ENCODE data around the gene LRP10. TPM values are rescaled to one million over a fixed set of nuclear protein-coding genes. Genes with fewer than 3 reads are reported as not detected.
A peak's percentile ranks its signal among the peaks of the same experiment; 100 is the strongest.

LRP10 gene
- total RNA-seq, 1 donor from 2014 or later, result 43.1 TPM

DNA sequence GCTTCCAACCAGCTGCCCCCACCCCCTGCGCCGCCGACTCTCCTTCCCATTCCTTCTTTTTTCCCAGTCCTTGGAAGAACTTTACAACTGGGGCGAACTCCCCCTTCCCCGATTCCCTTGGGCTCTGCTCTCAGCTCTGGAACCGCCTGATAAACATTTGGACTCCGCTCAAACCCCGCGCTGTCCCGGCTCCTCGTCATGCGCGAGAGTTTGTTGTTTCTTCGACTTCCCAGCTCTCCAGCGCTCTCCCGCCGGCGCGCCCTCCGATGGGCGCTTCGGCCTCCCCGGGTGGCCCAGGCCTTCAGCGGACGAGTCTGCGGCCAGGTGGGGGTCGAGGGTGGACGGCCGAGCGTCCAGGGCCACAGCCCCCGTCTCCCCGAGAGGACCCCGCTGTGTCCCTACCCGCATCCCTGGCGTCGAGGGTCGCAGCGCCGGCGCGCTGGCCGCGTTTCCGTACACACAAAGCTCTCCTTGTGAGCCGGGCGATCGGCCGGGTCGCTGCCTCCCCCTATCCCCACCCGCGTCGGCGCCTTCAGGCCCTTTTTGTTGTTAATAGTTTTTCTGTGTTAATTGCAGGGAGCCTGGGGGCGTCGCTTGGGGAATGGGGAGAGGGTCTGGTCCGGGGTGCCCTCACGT, 34.3 kb upstream of the LRP10 start:
- Mint-ChIP-seq H3K9me3 (ENCODE audit: low read depth) (no peaks in the 10 kb centered on the region), H3K4me1 (ENCODE audit: low read depth) (peaks cover 22% of the 10 kb centered on the region), H3K27me3 (no peaks in the 10 kb centered on the region), H3K4me3 (ENCODE audit: low read depth) (peak overlapping the region; percentile 100), H3K36me3 (ENCODE audit: insufficient read depth) (peaks cover 4% of the 10 kb centered on the region), H3K27ac (peak overlapping the region; percentile 99)
- peak; percentile 42 for DNase-seq (ENCODE audit: low spot score, unreplicated experiment)
- TF ChIP-seq, protein P1, sequence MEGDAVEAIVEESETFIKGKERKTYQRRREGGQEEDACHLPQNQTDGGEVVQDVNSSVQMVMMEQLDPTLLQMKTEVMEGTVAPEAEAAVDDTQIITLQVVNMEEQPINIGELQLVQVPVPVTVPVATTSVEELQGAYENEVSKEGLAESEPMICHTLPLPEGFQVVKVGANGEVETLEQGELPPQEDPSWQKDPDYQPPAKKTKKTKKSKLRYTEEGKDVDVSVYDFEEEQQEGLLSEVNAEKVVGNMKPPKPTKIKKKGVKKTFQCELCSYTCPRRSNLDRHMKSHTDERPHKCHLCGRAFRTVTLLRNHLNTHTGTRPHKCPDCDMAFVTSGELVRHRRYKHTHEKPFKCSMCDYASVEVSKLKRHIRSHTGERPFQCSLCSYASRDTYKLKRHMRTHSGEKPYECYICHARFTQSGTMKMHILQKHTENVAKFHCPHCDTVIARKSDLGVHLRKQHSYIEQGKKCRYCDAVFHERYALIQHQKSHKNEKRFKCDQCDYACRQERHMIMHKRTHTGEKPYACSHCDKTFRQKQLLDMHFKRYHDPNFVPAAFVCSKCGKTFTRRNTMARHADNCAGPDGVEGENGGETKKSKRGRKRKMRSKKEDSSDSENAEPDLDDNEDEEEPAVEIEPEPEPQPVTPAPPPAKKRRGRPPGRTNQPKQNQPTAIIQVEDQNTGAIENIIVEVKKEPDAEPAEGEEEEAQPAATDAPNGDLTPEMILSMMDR (IDR thresholded peaks at IDR 0.05; ENCODE audit: unreplicated experiment), result no peak

DNA sequence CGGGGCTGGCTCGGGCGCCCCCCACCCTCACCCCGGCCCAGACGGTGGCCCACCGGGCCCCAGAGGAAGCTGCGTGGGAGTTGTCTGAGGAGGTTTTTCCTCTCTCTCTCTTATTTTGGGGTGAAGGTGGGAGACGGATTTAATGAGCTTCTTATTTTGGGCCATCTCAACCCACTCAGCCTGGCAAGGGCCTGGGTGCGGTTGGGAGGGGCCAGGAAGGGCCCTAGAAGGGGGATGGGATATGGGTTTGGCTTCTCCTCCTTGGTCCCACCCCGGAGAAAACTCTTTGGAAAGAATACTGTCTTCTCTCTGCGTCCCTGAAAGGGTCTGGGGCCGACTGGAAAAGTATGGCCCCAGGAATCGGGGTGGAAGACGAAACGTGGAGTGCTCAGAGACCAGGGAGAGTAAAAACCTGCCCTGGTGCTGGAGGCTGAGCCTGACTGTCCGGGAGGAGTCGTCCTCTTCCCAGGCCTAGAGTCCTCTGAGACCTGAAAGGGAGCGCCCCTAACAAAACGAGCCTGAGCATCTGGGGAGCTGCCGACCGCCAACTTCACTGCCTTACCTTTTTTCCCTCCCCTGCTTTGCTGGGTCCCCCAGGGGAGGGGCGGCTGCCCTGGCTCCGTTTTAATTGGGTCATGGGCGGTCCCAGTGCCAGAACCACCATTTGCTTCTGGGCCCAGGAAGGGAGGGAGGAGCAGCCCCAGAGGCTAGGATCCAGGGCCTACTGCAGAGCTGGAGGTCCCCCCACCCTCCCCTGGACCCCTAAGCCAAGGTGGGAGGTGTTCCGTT, 33.6 kb upstream of the LRP10 start:
- no peak for DNase-seq (ENCODE audit: low spot score, unreplicated experiment)
- Mint-ChIP-seq H3K9me3 (ENCODE audit: low read depth) (no peaks in the 10 kb centered on the region), H3K27me3 (no peaks in the 10 kb centered on the region)

DNA sequence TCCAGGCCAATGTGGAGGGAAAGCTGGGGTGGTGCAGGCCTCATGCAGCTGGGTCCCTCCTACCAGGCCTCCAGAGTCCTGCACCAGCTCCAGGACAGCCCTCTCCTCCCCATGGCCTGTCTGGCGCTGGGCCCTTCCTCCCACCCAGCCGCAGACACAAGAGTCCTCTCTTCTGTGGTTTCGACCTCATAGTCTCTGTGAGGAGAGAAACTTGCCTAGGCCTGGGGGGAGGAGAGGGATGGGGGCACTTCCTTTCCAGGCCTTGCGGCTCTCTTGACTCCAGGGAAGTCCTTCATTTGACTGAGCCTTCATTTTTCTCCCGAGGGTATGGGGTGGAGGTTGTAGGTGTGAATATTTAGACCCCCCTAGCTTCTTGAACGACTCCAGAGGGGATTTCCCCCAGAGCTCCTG, 32.9 kb upstream of the LRP10 start:
- Mint-ChIP-seq H3K27me3 (no peaks in the 10 kb centered on the region), H3K9me3 (ENCODE audit: low read depth) (no peaks in the 10 kb centered on the region), H3K27ac (peak overlapping the region; percentile 96), H3K36me3 (ENCODE audit: insufficient read depth) (peaks cover 9% of the 10 kb centered on the region), H3K4me3 (ENCODE audit: low read depth) (peak overlapping the region; percentile 100), H3K4me1 (ENCODE audit: low read depth) (peaks cover 22% of the 10 kb centered on the region)
- no peak for DNase-seq (ENCODE audit: low spot score, unreplicated experiment)
- TF ChIP-seq, protein P1 (IDR thresholded peaks at IDR 0.05; ENCODE audit: unreplicated experiment), result no peak

More for the DNA sequence above, 33.6 kb upstream of the LRP10 start:
- Mint-ChIP-seq H3K4me3 (ENCODE audit: low read depth) (peak overlapping the region; percentile 100), H3K4me1 (ENCODE audit: low read depth) (peaks cover 22% of the 10 kb centered on the region), H3K36me3 (ENCODE audit: insufficient read depth) (peaks cover 6% of the 10 kb centered on the region), H3K27ac (peak overlapping the region; percentile 96)
- TF ChIP-seq, protein P1 (IDR thresholded peaks at IDR 0.05; ENCODE audit: unreplicated experiment), result no peak

DNA sequence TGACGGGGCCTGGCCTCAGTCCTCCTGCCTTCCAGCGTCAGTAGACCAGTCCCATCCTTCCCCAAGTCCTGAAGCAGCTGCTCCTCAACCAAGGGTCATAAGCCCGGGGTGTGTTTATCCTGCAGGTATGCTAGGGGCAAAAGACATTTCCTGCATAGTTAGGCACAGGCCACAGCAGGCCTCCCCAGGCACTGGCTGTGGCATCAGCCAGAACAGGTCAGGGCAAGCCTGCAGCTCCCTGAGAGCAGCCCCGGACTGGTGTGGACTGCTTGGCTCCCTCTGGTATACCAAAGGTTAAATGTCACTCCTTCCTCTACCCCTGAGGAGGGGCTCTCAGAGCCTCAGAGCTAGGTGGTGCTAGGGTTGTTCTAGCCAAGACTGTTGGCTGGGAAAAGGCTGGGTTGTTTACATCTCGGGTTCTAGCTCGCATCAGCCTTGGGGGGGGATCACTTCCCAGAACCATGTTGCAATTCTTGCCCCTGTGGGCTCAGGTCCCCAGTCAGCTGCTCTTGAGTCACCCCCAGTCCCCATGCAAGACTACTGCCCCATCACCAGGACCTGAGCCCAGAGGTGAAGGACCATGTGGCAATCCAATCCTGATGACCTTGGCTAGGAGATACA, 32.3 kb upstream of the LRP10 start:
- Mint-ChIP-seq H3K4me1 (ENCODE audit: low read depth) (peaks cover 22% of the 10 kb centered on the region), H3K4me3 (ENCODE audit: low read depth) (peak overlapping the region; percentile 100), H3K9me3 (ENCODE audit: low read depth) (no peaks in the 10 kb centered on the region), H3K36me3 (ENCODE audit: insufficient read depth) (peaks cover 11% of the 10 kb centered on the region), H3K27ac (peak overlapping the region; percentile 74), H3K27me3 (no peaks in the 10 kb centered on the region)
- TF ChIP-seq, protein P1 (IDR thresholded peaks at IDR 0.05; ENCODE audit: unreplicated experiment), result no peak
- no peak for DNase-seq (ENCODE audit: low spot score, unreplicated experiment)

DNA sequence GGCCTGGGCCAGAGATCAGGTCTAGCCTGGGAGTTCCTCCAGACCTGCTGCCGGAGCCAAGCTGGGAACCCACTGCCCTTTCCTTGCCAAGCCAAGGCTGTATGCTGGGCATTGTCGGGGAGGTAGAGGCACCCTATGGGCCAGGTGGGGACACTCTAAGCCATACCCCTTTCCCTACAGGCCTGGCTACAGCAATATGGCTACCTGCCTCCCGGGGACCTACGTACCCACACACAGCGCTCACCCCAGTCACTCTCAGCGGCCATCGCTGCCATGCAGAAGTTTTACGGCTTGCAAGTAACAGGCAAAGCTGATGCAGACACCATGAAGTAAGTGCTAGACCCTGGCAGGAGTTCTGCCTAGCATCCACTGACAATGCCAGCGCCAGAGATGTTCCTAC, 30.2 kb upstream of the LRP10 start:
- Mint-ChIP-seq H3K4me1 (ENCODE audit: low read depth) (peaks cover 12% of the 10 kb centered on the region), H3K9me3 (ENCODE audit: low read depth) (no peaks in the 10 kb centered on the region), H3K27ac (no peak overlapping the region), H3K36me3 (ENCODE audit: insufficient read depth) (peaks cover 14% of the 10 kb centered on the region), H3K27me3 (no peaks in the 10 kb centered on the region), H3K4me3 (ENCODE audit: low read depth) (no peak overlapping the region)
- TF ChIP-seq, protein P1 (IDR thresholded peaks at IDR 0.05; ENCODE audit: unreplicated experiment), result no peak
- DNase-seq (ENCODE audit: low spot score, unreplicated experiment), result no peak
